HG02610 (cell line): ENCODE data around the gene PRKACA.

ENCODE experiments used
- ATAC-seq: cut with Tn5 transposase; IDR thresholded peaks from one replicate; pipeline ENCODE4 v1.9.1; 2021; ENCODE audit warnings: mild to moderate bottlenecking, moderate library complexity; ENCODE audit not compliant: unreplicated experiment

The PRKACA gene

DNA sequence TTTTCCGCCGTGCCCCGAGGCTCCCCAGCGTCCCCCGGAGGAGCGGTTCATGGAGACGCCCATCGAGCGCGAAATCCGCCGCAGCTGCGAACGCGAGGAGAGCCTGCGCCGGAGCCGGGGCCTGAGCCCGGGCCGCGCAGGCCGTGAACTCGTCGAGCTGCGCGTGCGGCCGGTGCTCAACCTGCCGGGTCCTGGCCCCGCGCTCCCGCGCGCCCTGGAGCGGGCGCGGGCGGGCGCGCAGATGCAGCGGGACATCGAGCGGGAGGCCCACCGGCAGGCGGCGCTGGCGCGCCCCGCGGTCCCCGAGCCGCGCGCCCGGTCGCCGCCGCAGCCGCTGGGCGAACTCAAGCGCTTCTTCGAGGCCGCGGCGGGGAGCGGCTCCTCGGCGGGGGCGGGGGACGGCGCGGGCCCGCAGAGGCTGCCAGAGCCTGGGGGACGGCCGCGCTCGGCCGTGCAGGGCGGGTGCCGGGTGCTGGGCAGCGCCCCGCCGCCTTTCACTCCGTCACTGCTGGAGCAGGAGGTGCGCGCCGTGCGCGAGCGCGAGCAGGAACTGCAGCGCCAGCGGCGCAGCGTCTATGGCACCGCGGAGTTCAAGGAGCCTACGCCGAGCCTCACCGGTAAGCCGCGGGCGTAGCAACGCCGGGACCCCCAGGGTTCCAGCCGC is 44.2 kb downstream of the PRKACA start:
- ATAC-seq = peak; percentile 39

DNA sequence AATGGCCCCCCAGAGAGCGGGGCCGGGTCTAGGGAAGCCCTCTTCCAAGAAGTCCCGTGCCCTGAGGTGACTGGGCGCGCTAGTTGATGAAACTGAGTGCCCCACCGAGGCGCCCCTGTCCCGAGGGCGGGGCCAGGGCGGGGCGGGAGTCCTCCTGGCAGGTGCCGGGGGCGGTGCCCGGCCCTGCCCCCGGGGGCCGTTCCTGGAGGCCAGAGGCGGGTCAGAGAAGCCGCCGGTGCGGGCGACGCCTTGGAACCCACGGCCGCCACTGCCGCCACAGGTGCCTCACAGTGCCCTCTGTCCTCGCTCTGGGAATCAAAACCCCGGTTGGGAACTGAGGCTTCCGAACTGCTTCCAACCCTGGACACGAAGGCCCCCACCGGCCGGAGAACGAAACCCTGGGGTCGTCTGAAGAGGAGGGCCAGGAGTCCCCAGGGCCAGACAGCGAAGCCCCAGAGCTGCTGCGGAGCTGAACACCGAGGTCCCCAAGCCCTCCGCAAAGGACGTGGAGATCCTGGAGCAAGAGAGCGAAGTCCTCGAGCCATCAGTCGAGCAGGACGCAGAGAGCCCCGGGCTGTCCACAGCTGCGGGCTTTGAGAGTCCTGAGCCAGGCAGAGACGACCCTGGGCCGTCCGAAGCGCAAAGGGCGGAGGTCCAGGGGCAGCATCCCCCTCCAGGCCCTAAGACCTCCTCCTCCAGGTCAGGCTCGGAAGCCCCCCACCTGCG is 44.9 kb downstream of the PRKACA start, which contains the start of gene MISP3:
MISP3 (plus strand) TSS at position 252 of the 726 bp plus-strand sequence. CDS start 524 bp downstream, outside the sequence.
- no peak for ATAC-seq

DNA sequence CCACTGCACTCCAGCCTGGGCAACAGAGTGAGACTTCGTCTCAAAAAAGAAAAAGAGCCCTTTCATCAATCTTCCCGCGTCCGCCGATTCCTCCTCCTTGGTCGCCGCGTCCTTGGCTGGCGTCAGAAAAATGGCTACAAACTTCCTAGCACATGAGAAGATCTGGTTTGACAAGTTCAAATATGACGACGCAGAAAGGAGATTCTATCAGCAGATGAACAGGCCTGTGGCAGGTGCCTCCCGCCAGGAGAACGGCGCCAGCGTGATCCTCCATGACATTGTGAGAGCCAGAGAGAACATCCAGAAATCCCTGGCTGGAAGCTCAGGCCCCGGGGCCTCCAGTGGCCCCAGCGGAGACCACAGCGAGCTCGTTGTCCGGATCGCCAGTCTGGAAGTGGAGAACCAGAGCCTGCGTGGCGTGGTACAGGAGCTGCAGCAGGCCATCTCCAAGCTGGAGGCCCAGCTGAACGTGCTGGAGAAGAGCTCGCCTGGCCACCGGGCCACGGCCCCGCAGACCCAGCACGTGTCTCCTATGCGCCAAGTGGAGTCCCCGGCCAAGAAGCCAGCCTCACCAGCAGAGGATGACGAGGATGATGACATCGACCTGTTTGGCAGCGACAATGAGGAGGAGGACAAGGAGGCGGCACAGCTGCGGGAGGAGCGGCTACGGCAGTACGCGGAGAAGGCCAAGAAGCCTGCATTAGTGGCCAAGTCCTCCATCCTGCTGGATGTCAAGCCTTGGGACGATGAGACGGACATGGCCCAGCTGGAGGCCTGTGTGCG is 47.1 kb downstream of the PRKACA start:
- ATAC-seq = no peak

DNA sequence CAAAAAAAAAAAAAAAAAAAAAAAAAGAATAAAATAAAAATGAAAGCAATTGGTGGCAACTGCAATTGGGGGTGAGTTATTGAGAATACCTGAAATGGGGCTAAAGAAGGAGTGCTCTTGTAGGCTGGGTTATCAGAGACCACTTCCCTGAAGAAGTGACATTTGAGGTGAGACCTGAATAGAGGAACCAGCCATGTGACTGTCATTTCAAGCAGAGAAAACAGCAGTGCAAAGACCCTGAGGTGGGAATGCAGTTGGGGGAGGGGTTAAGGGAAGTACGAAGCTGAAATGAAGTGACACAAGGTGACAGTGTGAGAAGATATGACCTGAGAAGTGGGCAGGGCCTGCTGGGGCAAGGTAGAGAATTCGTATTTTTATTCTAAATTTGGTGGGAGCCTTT is 51.4 kb downstream of the PRKACA start:
- ATAC-seq = no peak

DNA sequence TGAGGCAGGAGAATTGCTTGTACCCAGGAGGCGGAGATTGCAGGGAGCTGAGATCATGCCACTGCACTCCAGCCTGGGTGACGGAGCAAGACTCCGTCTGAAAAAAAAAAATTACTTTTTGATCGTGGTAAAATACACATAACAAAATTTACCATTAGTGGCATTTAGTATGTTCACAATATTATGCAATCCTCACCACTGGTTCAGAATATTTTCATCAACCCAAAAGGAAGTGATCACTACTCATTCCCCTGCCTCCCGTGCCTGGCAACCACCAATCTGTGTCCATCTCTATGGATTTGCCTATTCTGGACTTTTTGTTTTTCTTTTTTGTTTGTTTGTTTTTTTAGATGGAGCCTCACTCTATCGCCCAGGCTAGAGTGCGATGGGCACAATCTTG is 54.5 kb downstream of the PRKACA start:
- no peak for ATAC-seq

DNA sequence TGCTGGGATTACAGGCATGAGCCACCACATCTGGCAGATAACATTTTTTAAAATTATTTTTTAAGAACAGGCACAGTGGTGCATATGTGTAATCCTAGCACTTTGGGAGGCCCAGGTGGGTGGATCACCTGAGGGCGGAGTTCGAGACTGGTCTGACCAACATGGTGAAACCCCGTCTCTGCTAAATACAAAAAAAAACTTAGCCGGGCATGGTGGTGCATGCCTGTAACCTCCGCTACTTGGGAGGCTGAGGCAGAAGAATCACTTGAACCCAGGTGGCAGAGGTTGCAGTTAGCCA is 55.1 kb downstream of the PRKACA start:
- ATAC-seq = no peak

DNA sequence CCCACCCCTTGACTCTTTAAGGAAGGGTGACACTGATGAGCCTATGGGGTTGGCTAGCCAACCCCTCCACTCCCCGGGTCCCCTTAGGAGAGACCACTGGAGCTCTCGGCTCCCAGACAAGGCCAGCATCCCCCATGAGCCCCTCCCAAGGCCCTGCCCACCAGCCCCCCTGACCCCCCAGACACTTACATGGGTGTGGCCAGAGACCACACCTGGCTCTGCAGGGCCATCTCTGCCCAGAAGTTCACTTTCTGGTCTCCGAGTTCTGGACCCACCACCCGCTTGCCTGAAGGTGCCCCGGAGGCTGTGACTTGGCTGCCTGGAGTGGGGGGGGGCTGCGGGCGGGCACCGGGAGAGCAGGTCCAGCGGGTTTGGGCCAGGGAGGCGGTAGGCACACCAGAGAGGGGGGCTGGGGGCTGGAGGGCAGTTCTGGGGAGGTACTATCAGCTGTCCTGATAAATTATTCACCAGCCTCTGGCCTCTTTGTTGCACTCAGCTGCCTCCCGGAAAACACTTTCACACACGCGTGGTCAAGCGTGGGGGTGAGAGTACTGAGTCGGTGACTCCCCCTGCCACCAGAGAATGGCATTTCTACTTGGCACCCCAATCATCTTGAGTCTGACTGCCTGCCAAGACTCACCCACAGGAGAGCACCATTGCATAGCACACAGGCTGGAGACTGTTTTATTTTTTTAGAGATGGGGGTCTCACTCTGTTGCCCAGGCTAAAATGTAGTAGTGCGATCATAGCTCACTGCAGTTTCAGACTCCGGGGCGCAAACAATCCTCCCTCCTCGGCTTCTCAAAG is 55.6 kb downstream of the PRKACA start, which contains the start of gene PALM3:
PALM3 (minus strand) TSS at position 326 of the 807 bp plus-strand sequence; CDS start at position 230, 96 bp downstream.
- no peak for ATAC-seq

DNA sequence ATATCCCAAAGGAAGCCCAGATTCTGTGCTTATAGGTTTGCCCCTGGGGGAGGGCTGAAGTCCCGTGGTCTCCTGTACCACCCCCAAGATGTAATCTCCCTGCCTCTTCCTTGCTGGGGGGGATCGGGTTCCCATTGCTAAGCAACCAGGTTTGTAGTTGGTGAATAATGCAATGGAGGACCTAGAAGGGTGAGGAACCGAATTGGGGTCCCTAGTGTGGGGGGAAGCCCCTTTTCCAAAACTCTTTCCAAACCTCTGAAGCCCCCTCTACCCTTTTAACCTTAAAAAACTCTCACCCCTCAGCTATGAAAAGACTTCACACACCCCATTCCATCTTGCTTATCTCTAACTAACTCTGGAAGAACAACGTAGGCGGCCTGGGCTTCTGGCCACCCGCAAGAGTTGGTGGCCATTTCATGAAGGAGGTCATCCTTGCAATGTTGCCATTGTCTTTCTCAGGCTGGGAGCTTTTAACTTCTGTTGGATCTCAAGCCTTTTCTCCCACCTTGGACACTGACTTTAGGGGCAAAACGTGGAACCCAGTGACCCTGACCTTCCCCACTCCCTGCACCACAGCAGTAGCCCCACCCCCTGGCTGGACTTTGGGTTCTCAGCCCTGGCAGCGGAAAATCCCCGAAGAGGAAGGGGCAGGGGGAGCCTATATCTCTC is 56.3 kb downstream of the PRKACA start:
- ATAC-seq = no peak

DNA sequence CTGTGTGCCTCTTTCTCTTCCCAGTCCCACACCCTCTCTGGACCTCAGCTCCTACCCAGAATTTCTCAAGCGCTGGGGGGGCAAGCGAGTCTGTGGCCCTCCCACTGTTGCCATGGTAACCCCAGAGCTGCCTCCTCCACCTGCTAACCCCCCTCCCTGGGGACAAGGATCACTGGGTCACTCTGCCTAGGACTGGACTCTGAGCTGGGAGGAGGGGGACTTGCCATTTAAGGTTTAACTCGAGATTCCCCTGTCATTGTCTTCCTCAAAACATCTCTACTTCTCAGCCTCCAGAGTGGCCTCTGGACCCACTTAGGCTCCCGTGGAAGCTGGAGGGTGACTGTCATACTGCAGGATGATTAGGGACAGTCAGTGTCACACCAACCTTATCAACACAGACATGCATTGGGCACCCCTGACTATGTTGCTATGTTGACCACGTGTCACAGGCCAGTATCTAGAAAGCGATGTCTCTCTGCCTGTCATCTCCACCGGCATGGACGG is 57.9 kb downstream of the PRKACA start:
- ATAC-seq = no peak

DNA sequence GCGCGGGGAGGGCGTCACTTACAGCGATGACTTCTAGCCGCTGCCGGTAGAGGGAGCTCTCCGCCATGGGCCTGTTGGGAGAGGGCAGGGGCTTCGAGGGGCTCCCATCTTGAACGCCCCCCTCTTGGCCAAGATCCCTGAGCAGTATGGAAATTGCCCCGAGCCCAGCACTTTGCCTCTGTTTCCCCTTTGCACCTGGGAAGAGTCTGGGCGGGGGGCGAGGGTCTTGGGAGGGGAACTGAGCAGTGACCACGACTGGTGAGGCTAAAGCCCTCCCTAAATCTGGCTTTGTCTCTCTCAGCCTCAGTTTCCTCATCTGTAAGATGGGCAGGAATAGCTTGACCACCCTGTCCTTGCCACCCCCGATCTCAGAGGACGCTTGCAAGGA is 58.5 kb downstream of the PRKACA start:
- no peak for ATAC-seq

DNA sequence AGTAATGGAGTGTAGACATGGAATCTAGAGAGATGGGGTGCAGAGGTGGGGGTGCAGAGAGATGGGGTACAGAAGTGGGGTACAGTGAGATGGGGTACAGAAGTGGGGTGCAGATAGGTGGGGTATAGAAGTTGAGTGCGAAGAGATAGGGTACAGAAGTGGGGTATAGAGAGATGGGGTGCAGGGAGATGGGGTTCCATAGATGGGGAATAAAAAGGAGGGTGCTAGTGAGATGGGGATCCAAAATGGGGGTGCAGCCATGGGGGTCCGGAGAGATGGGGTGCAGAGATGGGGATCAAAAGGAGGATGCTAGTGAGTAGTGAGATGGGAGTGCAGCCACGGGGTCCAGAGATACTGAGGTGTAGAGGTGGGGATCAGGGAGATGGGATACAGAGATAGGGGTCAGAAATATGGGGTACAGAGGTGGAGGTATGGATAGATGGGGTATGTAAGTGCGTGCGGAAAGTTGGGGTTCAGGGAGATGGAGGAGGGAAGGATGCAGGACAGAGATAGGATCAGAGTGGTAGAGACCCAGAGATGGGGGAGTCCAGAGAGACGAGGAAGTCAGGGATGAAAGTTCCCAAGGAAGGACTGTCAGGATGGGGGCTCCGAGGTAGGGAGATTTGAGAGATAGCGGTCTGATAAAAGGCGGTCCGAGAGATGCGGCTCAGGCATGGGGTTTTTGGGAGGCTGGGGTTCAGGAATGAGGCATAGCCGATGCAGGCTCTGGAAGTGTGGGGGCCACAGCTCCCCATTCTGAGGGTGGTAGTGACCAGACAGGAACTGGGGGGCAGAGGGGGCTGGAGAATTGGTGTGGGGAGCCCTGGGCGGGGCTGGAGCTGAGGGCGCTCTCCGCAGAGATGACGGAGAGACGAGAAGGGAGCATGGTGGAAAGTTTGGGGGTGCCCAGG is 59.1 kb downstream of the PRKACA start:
- no peak for ATAC-seq

DNA sequence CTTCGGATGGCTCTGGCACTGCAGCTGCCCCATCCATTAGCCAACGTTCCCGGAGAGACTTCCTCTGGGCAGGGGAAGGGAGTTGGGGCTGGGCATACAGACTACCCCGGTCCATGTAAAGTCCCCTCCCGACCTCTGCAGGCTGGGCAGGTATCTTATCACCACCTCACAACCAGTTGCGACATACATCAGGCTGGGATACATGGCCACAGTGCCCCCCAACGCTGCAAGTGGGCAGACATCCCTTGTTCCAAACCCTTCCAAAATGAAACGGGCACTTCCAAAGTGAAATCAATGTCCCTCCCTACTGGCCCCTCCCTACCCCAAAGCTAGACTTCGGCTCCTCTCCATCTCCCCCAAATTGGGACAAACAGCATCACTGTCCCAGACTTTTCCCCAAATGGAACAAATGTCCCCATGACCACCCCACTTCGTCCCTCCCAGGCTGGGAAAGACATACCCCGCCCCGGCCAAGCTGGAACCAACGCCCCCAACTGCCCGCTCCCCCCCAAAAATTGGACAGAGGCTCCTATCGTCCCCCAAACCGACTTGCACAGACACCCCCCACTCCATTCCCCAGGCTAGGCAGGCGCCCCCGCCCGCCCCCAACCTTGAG is 60.7 kb downstream of the PRKACA start:
- ATAC-seq = no peak

DNA sequence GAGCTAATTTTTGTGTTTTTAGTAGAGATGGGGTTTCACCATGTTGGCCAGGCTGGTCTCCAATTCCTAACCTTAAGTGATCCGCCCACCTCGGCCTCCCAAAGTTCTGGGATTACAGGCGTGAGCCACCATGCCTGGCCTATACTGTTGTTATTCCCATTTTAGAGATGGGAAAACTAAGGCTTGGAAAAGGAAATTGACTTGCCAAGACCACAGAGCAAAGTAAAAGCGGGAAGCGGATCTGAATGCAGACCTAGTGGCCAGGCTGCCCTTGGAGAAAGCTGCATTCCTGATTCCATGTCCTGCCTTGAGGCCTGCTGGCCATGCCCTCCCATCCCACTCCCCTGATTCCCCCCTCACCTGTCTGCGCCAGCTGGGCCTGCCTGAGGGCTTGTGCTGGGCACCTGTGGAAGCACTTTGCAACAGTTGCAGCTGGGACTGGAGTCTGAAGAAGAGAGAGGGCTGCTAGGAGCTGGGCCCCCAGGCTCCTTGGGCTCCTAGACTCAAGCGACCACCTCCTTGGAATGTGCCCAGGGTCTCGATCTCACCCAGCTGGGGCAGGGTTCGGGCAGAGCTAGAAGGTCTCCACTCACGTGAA is 61.4 kb downstream of the PRKACA start:
- ATAC-seq = no peak

DNA sequence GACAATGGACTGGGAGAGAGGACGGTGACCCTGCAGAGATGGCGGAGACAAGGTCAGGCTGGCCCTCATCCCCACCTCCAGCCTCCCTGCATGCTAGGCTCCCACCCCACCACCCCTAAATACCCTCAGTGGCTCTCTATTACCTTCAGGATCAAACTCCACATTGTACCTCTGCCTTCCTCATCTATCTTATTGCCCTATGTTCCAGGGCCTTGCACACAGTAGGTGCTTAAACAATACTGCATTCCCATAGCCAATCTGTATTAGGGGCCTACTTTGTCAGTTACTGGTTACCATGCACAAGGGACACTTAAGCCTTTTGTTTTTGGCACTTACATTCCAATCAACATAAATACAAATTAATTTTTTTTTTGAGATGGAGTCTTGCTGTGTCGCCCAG is 62.2 kb downstream of the PRKACA start:
- no peak for ATAC-seq

DNA sequence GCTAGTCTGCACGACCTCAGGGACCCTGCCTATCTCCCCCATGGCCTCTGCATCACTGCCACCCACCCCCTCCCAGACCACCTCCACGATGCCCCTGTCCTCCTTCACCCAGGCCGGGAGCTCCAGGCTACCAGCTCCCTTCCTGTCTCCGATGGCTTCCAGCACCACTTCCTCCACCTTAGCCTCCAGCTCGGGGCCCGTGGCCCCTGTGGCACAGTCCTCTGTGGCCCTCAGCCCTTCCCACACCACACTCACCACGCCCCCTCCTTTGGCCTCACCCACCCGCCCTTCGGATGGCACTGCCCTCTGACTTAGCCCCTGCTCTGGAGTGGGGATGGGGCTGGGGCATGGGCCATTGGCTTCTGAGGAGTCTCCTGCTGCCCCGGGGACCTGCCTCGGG is 62.8 kb downstream of the PRKACA start:
- no peak for ATAC-seq

DNA sequence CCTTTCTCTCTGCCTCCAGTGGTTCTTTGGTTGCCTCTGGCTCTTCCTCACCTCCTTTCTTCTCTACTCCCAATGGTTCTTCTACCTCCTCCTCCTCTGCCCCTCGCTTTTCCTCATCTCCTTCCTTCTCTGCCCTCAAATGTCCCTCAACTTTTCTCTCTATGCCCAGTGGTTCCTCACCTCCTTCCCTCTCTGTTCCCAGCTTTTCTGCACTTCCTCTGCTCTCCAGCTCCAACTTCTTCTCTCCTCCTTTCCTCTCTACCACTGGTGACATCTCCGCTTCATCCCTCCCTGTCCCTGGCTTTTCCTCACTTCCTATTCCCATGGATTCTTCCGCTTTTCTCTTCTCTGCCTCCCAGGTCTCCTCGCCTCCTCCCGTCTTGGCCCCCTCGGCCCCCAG is 63.5 kb downstream of the PRKACA start:
- ATAC-seq = no peak

DNA sequence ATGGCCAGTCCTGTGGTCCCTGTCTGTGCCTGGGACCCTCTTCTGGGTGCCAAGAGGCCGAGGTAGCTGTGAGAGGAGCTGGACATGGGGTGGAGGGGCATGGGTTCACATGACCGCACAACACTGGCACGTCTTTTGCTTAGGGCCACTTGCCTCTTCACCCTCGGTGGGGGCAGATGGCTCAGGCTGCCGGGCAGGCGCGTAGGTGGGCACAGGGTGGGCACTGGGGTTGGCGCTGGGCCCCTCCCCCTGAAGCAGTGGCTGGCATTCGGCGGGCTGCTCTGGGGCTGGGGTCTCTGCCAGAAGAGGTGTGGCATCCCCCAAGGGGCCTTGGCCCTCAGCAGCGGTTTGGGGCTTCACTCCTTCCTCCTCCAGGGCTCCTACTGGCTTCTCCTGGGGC is 64.1 kb downstream of the PRKACA start:
- ATAC-seq = no peak

DNA sequence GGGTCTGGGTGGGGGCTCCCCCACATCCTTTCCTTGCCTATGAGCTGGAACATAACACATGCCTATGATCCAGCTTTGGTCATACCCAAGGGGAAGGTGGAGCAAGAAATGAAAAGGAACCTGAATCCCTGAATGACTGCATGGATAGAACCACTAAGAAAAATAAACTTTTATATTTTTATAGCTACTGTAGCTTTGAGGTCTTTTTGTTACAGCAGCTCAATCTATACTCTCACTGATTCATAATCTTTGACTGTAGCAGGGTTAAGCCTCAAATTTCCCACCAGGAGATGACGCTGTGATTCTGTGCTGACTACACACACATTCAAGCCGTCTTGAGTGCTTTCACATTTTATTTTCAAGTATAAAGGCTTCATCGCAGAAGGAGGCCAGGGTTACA is 64.5 kb downstream of the PRKACA start:
- no peak for ATAC-seq
